Activated CD8-positive, alpha-beta memory T cell treated with anti-CD3 and anti-CD28 coated beads for 4 hours (primary cell): ENCODE data around the gene OR8G5.

Experiments used
- DNase-seq, 2 donors: peaks; one replicate each; pipeline ENCODE4 v3.0.0-alpha.2; 2020; ENCODE audit warnings: low read depth in 2 of 2

Gene OR8G5

GRCh38 chr11:124285610-124286344 lies 29.6 kb downstream of the OR8G5 start:
- DNase-seq = no peak

- no peak for DNase-seq
Measured at GRCh38 chr11:124294687-124295086, 38.5 kb downstream of the OR8G5 start.

GRCh38 chr11:124296016-124296415 lies 39.8 kb downstream of the OR8G5 start:
- DNase-seq = no peak

- no peak for DNase-seq
Measured at GRCh38 chr11:124297921-124298320, 41.7 kb downstream of the OR8G5 start.

GRCh38 chr11:124301548-124301947 lies 45.4 kb downstream of the OR8G5 start:
- DNase-seq = no peak

GRCh38 chr11:124302347-124303125 lies 46.4 kb downstream of the OR8G5 start:
- no peak for DNase-seq

- no peak for DNase-seq
Measured at GRCh38 chr11:124307093-124307492, 50.9 kb downstream of the OR8G5 start.

GRCh38 chr11:124310721-124311120 lies 54.5 kb downstream of the OR8G5 start:
- no peak for DNase-seq

GRCh38 chr11:124311269-124311668 lies 55.1 kb downstream of the OR8G5 start:
- DNase-seq = no peak

- no peak for DNase-seq
Measured at GRCh38 chr11:124311670-124312069, 55.5 kb downstream of the OR8G5 start.

- DNase-seq = no peak
Measured at GRCh38 chr11:124313131-124313530, 57.0 kb downstream of the OR8G5 start.

GRCh38 chr11:124313849-124314248 lies 57.7 kb downstream of the OR8G5 start, which contains the start of gene OR8D1:
Gene OR8D1, minus strand, starts transcription at chr11:124313949. Its CDS starts 3,183 bp downstream, at chr11:124310766.
- DNase-seq = no peak

- DNase-seq = no peak
Measured at GRCh38 chr11:124315052-124315451, 58.9 kb downstream of the OR8G5 start.
